CD4-positive, alpha-beta T cell treated with Interleukin-4 for 1 hour (primary cell): Measurements from ENCODE around the gene GRID1.
"Not testable (repeated sequence)": the region's sequence is repeated elsewhere in the genome, so short reads cannot be mapped to it uniquely, and the experiment has no call there.

Source experiments
- DNase-seq, 2 donors: peaks; one replicate each; pipeline ENCODE4 v3.0.0-alpha.2; 2020 to 2022

Gene GRID1

DNA sequence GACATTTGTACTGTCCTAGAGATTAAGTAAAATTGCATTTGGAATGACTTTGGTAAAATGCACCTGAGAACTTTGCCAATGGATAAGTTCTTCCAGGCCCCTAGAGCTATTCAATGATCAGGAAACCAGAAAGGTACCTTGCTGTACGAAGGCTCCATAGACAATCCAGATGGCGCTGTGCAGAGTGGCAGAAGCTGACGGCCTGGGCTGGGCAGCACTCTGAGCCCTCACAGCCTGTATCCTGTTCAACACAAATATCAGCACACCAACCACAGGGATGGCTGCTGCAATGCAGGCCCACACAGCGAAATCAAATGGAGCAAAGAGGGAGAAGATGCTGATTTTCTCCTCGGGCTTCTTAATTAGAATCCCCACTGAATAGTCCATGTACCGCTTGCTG is 642.4 kb downstream of the GRID1 start:
- no peak for DNase-seq

DNA sequence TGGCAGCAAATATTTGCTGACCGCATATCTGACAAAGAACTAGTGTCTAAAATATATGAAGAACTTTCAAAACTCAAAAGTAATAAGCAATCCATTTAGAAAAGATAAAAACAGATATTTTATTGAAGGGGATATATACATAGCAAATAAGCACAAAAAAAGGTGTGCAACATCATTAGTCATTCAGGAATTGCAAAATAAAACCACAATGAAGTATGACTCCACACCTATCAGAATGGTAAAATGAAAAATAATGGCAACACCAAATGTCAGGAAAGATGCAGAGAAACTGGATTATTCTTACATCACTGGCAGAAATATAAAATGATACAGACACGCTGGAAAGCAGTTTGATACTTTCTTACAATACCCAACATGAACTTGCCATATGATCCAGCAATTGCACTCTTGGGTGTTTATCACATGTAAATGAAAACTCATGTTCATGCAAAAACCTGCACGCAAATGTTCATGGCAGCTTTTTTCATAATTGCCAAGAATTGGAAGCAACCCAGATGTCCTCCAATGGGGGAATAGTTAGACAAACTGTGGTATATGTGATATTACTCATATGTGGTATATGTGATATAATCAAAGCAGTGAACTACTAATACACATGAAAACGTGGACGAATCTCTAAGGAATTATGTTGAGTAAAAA is 645.5 kb downstream of the GRID1 start:
- no peak for DNase-seq

DNA sequence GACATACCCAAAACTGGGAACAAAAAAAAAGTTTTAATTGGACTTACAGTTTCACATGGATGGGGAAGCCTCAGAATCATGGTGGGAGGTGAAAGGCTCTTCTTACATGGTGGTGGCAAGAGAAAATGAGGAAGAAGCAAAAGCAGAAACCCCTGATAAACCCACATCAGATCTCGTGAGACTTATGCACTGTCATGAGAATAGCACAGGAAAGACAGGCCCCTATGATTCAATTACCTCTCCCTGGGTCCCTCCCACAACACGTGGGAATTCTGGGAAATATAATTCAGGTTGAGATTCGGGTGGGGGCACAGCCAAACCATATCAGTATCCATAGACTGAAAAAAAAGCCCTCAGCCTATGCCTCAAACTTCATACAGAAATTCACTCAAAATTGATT is 647.2 kb downstream of the GRID1 start:
- DNase-seq: no peak

DNA sequence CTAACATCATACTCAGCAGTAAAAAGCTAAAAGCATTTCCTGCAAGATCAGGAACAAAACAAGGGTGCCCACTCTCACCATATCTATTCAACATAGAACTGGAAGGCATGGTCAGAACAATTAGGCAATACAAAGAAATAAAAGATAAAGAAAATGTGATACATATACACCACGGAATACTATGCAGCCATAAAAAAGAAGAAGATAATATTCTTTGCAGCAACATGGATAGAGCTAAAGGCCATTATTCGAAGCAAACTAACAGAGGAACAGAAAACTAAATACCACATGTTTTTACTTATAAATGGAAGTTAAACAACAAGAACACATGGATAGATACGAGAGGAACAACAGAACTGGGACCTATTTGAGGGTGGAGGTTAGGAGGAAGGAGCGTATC is 652.7 kb downstream of the GRID1 start:
- DNase-seq: no peak

DNA sequence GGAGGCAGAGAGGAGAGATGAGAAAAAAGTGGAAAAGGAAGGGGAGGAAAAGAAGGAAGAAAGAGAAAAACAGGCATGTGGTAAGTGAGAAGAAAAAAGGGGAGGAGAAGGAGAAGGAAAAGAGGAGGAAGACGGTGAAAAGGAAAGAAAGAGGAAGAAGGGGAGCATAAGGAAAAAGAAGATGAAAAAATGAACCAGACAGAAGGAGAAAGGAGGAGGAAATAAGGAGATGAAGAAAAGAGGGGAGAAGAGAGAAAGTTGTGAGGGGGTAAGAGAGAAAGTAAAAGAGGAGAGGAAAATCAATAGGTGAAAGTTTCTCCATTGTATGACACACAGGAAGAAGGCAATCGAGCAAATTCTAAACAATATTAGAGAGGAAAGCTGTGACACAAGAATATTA is 663.8 kb downstream of the GRID1 start:
- DNase-seq: no peak

DNA sequence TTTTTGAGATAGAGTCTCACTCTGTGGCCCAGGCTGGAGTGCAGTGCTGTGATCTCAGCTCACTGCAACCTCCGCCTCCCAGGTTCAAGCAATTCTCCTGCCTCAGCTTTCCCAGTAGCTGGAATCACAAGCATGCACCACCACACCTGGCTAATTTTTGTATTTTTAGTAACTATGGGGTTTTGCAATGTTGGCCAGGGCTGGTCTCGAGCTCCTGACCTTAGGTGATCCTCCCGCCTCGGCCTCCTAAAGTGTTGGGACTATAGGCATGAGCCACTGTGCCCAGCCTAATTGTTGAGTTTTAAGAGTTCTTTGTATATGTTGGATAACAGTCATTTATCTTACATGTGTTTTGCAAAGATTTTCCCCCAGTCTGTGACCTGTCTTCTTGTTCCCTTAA is 667.5 kb downstream of the GRID1 start:
- not testable (repeated sequence) for DNase-seq

DNA sequence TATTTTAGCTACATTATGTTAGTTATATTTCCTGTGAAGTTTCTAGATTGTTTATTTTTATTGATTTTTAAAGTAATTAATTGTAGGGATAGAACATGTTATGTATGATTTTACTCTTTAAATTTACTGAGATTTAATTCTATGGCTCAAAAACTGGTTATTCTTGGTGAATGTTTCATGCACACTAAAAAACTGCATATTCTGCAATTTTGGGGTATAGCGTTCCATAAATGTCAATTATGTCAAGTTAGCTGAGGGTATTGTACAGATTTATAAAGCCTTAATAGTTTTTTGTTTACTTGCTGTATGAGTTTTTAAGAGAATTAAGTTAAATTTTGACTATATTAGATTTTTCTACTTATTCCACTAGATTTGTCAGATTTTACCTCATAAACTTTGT is 669.7 kb downstream of the GRID1 start:
- DNase-seq: no peak

DNA sequence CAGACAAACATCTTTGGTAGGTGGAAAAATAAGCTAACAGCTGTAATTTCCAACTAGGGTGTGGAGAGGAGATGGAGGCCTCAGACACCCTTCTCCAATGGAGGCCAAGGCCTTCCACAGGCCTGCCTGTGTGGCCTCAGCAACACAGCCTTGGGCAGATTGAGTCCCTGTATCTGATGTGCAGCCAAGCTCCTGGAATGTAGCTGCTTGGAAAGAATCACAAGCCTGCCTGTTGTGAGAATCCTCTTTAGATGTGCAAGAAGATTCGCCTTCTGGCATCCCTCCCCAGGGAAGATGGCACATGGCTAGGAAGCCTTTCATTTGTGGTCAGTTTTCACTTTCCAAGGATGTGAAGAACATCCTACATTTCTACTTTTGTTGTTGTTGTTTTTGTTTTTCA is 684.0 kb downstream of the GRID1 start:
- DNase-seq: no peak

DNA sequence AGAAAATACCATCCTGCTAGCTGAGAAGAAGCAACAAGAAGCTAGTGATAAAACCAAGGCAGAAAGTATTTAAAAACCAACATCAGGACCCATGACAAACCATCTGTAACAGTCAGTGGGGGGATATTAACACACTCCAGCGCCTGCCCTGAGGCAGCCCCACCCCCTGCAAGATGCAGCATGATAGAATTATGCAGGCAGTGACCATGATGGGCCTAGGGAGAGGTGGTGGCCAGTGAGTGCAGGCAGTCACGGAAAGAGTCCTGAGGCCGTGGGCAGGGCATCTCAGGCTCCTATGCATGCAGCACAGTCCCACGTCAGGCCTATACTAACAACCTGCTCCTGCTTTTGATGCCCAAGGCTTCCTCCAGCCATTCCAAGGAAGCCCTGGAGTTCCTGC is 686.9 kb downstream of the GRID1 start:
- DNase-seq: no peak

DNA sequence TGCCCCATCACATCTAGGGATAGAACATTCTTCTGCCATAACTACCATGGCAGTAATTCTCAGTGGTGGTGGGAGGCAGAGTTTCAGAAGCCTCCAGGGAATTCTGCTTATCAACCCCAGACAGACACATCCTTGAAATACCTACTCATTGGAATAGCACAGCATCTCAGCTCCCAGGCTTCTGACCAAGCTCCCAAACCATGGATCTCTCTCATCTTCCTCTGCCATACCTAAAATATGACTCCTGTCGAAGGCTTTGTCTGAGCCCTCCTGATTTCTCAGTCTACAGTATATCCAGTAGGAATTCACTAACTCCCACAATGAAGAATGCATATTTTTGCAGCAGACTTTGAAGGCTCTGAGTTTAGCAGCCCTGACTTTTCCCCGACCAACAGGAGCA is 687.5 kb downstream of the GRID1 start:
- no peak for DNase-seq

DNA sequence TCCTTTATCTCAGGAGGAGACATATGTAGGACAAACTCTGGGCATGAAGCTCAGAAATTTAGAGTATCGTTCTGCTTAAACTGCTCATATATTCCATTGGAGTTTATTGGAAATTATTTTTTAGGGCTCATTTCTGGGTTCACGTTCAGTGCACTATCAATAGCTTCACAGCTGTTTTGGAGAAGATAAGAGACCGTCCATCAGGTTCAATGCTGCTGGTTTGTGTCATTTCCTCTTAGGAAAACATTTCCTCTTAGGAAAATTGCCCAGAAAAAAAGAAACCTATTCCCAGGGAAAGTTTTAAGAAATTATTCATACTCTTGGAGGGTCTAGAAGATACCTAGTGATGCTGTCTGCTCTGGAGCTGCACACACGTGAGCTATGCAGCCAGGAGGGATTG is 691.7 kb downstream of the GRID1 start:
- no peak for DNase-seq

DNA sequence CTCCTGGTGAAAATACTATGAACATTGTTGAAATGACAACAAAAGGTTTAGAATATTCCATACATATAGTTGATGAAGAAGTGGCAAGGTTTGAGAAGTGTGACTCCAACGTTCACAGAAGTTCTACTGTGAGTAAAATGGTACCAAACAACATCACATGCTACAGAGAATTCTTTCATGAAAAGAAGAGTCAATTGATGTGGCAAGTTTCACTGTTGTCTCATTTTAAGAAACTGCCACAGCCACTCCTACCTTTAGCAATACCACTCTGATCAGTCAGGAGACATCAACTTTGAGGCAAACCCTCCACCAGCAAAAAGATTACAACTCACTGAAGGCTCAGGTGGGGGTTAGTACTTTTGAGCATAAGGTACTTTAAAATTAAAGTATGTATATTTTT is 693.3 kb downstream of the GRID1 start:
- no peak for DNase-seq

DNA sequence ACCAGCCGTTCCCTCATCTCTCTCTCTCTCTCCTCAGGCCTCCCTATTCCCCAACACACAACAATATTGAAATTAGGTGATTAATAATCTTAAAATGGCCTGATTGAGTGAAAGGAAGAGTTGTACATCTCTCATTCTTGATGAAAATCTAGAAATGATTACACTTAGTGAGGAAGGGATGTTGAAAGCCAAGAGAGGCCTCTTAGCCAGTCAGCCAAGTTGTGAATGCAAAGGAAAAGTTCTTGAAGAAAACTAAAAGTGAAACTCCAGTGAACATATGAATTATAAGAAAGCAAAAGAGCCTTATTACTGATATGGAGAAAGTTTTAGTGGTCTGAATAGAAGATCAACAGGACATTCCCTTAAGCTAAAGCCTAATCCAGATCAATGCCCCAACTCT is 695.1 kb downstream of the GRID1 start:
- DNase-seq: no peak

DNA sequence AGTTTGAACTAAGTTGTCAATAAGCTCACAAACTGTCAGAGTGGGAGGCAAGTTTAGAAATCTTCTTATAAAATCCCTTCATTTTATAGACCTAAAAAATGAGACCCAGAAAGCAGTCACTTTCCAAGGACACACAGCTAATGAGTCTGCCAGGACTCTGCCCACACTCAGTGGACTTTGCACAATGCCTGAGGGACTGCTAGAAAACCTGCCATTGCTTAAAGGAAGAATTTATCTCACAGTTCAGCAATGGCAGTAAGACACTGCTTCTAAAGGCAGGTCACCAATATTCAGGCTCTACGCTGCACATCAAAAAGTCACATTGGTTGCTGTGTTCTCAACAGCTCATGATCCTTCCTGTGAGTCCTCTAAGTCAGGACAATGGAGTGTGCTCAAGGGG is 698.1 kb downstream of the GRID1 start:
- no peak for DNase-seq

DNA sequence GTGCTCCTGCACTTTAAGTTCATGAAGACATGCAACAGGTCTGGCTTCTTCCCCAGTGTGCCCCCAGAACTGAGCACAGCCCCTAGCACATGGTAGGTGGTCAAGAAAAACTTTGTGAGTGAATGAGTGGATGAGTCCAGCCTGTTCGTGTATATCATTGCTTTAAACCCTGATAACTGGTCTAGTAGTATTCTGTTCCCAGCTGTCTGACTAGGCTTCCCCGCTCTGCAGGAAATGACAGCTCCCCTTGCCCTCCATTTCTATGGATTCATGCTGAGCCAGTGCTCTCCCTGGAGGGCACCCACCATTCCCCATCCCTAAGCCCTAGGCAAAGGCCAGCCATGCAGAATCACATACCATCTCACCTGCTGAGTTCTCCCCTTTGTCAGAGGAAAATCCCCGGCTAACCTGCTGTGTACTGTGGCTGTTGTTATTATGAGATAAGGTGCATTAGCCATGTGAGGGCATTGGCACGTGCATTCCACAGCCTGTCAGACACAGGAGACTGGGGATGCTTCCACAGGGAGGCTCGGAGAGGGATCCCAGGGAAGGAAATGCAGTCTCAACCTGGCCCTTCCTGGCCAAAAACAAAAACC is 698.9 kb downstream of the GRID1 start:
- DNase-seq: no peak

DNA sequence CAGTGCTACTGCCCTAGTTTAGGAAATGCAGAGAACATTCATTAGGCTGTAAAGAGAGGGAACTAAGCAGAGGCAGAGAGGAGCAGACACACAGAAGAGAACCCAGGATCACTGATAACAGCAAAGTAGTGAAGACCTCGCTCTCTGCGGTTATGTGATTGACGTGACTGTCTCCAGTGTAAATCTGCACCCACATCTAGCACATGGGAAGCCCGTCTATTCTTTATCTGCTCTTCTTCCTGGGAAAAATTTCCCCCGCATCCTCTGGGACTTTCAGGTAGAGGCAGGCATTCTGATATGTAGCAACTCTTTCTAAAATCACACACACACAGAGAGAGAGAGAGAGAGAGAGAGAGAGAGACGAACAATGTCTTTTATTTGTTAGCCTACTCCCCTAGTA is 699.6 kb downstream of the GRID1 start:
- no peak for DNase-seq

DNA sequence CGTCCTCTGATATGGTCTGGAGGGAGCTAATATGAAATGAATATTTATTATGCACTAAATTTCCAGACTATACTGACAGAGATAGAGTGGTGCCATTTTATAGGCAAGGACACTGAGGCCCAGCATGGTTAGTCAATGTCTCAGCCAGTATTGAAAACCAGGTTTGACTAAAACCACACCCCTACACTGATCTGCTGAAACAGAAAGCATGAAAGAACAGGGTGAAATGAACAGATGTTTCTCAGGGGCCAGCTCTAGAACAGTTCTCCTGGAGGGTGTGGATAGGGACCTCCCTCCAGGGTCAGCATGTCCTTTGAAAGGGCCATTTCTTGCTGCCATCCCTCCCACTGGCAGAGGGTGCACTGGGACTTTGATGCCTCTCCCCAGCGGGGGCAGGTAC is 700.5 kb downstream of the GRID1 start:
- DNase-seq: no peak

DNA sequence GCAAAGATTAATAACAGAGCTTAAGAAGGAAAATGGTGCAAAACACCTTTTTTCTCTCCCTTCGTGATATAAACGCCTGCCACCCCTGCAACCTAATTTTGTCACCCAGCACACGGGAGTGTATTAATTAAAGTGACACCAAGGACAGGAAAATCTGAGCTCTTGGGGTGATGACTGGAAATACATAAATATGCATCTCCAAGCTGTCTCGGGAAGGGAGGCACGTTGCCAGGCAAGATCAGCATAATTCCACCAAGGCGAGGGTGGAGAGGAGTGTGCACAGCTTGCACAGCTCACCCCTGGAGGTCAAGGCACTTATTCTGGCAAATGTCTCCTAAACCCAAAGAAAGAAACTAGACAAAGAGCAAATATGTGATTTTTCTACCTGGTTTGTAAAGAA is 700.9 kb downstream of the GRID1 start:
- no peak for DNase-seq

DNA sequence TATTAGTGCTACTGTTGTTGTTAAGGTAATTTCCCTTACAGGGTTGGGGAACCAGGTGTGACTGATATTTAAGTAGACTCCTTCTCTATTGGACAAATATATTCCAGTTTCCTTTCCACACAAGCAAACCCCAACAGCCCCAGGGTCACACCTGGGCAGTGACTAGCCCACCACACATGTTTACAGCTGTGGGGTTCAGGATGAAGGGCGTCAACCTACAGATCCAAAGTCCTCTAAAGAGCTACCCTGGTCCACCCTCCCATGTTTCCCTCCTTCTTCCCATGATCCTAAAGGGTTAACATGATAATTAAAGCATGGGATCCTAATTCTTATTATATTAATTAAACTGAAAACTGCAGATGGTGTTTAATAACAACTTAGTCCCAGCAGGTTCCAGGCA is 701.5 kb downstream of the GRID1 start:
- no peak for DNase-seq

DNA sequence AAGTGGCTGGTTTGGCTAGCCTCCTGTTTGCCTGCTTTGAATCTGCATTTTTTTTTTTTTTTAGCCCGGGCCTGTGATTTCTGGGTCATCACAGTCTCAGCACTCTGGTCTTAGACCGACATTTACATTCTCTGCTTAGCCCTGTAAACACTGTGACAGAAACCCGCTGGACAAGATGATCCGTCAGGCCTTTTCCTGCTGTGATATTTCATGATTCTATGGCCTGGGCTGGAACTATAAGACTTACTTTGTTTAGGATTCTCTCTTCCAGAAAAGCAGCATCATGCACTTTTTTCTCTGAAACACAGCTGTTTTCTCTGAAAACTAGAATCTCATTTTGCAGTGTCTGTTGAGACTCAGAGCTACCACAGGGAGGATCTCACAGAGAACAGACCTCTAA is 705.5 kb downstream of the GRID1 start:
- no peak for DNase-seq

DNA sequence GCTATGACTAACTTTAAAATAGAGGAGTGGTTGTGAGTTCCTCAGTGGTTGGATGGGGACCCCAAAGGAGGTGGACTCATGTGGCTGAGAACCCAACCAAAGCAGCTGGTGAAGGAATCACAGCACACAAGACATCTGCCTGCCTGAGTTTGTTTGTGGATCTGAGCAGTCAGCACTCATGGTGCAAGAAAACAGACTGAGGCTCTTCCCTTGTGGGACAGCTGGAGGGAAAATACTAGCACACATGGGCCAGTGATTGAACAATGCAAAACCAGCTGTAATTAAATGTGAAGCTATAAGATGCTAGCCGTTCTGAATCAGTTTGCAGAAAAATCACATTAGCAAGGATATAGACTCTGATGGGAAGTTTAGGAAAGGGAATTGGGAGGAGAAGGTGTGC is 707.3 kb downstream of the GRID1 start:
- no peak for DNase-seq

DNA sequence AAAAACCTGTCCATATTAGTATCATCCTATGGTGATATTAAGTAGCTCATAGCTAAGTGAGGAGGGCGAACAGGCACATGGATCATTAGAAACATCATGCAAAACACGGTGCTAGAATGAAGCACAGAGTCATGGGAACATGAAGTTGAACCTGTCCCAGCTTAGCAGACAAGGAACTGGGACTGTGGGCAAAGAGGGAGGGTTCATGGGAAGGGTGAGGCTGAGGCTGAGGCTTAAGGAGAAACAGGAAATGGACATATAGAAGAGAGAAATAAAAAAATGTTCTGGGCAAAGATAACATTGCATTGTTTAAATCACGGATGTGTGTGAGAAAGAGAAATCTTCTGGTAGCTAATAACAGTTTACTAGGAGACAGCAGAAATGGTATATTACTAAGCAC is 708.1 kb downstream of the GRID1 start:
- DNase-seq: no peak

DNA sequence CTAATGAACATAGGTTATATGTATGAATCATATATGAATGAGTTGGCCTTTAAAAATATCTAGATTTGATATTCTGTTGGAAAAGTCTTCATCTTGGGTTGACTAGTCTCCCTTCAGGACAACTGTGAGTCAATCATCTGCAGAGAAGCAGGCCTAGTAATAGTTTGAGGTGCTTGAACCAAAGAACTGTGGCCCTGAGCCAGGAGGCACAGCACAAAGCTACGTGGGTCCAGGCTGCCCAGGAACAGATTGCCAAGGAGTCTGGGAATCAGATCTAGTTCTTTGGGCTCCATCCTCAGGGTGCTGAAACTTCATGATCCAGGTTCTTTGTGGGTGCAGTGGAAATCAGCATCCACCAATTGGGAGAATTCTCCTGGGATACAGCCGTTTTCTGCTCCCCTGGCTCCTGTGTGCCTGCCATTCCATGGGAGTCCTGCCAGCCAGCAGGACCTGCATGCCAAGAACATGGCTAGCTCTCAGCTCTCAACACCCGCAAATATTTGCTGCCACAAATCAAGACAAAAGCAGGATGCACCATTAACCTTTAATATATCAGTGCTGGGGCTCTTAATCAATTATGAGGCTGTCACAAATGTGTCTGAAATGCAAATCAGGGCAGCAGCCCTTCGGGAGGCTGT is 709.0 kb downstream of the GRID1 start:
- no peak for DNase-seq

DNA sequence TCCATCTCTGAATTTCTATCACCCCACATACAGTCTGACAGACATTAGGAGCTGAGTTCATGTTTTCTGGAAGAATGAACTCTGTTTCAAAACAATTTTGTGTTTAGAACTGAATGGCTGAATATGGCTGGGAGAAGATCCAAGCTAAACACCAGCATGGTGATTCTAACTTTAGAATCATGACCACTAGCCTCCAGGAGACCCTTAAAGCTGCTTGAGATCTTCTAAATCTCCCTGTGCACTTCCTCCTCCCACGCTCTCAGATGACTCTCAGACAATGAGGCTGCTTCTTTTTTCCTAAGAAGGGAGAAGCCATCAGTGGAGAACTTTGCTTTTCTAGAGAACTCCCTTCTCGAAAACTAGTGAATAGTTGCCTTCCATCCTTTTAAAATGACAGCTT is 711.2 kb downstream of the GRID1 start:
- DNase-seq: no peak

DNA sequence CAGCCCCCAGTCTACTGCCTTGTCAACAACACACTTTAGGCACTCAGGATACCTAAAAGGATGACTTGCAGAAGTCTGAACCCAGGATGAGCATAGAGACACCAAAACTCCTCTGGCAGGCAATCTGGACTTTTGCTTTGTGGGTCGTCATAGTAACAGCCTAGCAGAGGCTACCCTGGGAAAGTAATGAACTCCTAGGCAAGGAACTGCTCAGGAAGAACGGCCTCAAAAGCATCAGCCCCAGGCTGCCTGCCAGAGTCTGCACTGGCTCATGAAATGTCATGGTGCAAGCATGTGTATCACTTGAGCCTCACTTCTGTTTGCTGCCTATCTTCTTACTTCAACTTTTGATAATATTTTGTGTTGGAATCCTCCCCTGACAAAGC is 715.1 kb downstream of the GRID1 start:
- no peak for DNase-seq
